T-cell (primary cell): ENCODE results near the gene RNF166. TPM values are rescaled to one million over a fixed set of nuclear protein-coding genes. Genes with fewer than 3 reads are reported as not detected.

Source experiments
- ATAC-seq, 4 experiments: fragments of 200-7000 bp in 3 of 4; fragments of 150-1000 bp in 1 of 4; cut with Tn5 transposase; replicated peaks in 1 of 4; 1 replicate in 3 of 4; 2 replicates in 1 of 4; pipeline ENCODE4 v1.10.0; 2021; ENCODE audit warnings: moderate library complexity in 3 of 4, mild to moderate bottlenecking in 2 of 4, moderate number of reproducible peaks in 1 of 4
- CTCF ChIA-PET, 2 donors: fragments of 300-600 bp; sonication (Branson Sonifier 250); formaldehyde crosslinking; loops; one replicate each; lab custom pipeline; 2022; ENCODE audit warnings: antibody characterized with exemption in 2 of 2; lab: Charles Lee
- POLR2A ChIA-PET, 2 donors: fragments of 300-600 bp; sonication (Branson Sonifier 250); formaldehyde crosslinking; loops; one replicate each; lab custom pipeline; 2022; ENCODE audit warnings: antibody characterized with exemption in 2 of 2; lab: Charles Lee
- DNase-seq, 35 experiments: peaks; one replicate each; pipeline versions ENCODE4 v3.0.0 to v3.0.0-alpha.2; 2013 to 2023
- H3K27ac ChIP-seq: one replicate; pipeline ENCODE4 v1.5.1; 2013; ENCODE audit warnings: low read length
- H3K27me3 ChIP-seq, 2 experiments: replicated peaks in 1 of 2; 1 replicate in 1 of 2; 2 replicates in 1 of 2; pipeline versions ENCODE4 v1.6.1 to v1.7.0; 2013; ENCODE audit warnings: low read length in 1 of 2, mixed read lengths in 1 of 2; ENCODE audit not compliant: control insufficient read depth in 2 of 2, insufficient read depth in 2 of 2; ENCODE audit errors: extremely low read depth in 1 of 2
- H3K36me3 ChIP-seq, 2 donors: 1 replicate in 1 of 2; 2 replicates in 1 of 2; pipeline versions ENCODE4 v1.6.1 to v1.7.0; 2013; ENCODE audit warnings: low read length in 1 of 2; ENCODE audit not compliant: control insufficient read depth in 2 of 2, insufficient read depth in 1 of 2; ENCODE audit errors: extremely low read depth in 1 of 2
- H3K4me1 ChIP-seq, 2 experiments: 1 replicate in 1 of 2; 2 replicates in 1 of 2; pipeline versions ENCODE4 v1.6.1 to v1.7.0; 2013; ENCODE audit warnings: low read length in 2 of 2, mixed read lengths in 1 of 2; ENCODE audit not compliant: insufficient read depth in 2 of 2, control insufficient read depth in 1 of 2; ENCODE audit errors: extremely low read depth in 1 of 2
- H3K4me3 ChIP-seq, 2 donors: 1 replicate in 1 of 2; 2 replicates in 1 of 2; pipeline versions ENCODE4 v1.5.1 to v1.7.0; 2013; ENCODE audit warnings: mild to moderate bottlenecking in 2 of 2, low read length in 1 of 2, moderate library complexity in 1 of 2; ENCODE audit not compliant: control insufficient read depth in 1 of 2; ENCODE audit errors: extremely low read depth in 1 of 2
- H3K9me3 ChIP-seq: 2 replicates; pipeline ENCODE4 v1.7.0; 2013
- H3K27ac Mint-ChIP-seq, 2 donors: one replicate each; pipeline ENCODE4 v1.8.0; 2020 to 2021; ENCODE audit warnings: mild to moderate bottlenecking in 2 of 2, mixed read lengths in 2 of 2
- H3K27me3 Mint-ChIP-seq, 2 donors: one replicate each; pipeline ENCODE4 v1.8.0; 2021 to 2022; ENCODE audit warnings: mixed read lengths in 2 of 2
- H3K36me3 Mint-ChIP-seq: one replicate; pipeline ENCODE4 v1.8.0; 2021; ENCODE audit warnings: mixed read lengths
- H3K4me1 Mint-ChIP-seq, 3 donors: one replicate each; pipeline ENCODE4 v1.8.0; 2020 to 2022; ENCODE audit warnings: mixed read lengths in 3 of 3, mild to moderate bottlenecking in 1 of 3
- H3K4me3 Mint-ChIP-seq, 3 donors: one replicate each; pipeline ENCODE4 v1.8.0; 2020 to 2022; ENCODE audit warnings: mild to moderate bottlenecking in 3 of 3, mixed read lengths in 3 of 3, moderate library complexity in 3 of 3
- H3K9me3 Mint-ChIP-seq, 3 donors: one replicate each; pipeline ENCODE4 v1.8.0; 2020 to 2022; ENCODE audit warnings: mixed read lengths in 3 of 3
- WGBS: methylation state at CpG from one replicate; pipeline ENCODE4 v1.1.5; 2013; ENCODE audit warnings: missing lambda C conversion rate; ENCODE audit not compliant: insufficient coverage; 5-methylcytosine and 5-hydroxymethylcytosine counted together
- total RNA-seq, 35 experiments: library from RNA in 6 of 35; stranded (reverse) in 6 of 35; fragments of 120-200 nt in 1 of 35; gene quantifications; one replicate each; pipeline versions ENCODE4 v1.2.1 to v1.2.4 and lab custom pipeline; 2013 to 2026

RNF166 gene
- total RNA-seq, 5 donors from 2014 or later (not counting 1 experiment from before 2014, with no cell fraction given) = 246 to 369 (median 264) TPM

DNA sequence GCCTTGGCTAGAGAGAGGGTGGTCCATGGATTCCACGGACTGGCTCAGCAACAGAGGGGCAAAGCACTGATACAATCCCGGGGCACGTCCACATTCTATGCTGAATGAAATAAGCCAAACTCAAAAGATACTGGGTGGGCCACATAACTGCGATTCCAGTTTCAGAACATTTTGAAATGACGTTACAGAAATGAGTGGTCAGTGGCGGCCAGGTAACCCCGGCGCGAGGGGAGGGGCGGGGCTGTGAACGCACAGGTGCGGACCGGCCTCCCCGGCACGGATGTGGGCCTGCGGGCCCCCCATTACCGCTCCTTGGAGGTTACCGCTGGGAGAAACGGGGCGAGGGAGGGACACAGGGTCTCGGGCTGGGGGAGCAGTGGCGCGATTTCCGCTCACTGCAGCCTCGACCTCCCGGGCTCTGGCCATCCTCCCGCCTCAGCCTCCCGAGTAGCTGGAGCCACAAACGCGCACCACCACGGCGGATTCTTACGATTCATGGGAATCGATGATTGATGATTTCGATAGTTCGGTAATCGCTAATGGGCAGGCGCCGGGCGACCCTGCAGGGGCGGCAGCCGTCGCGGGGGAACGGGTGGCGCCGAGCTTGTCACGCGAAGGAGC is 43.9 kb downstream of the RNF166 start:
- under 1% methylated on average over 48 of the region's 49 CpGs for WGBS
- H3K4me3 Mint-ChIP-seq = peak overlapping the region; percentile 81 to 94 (median 87)
- ATAC-seq (peak in 2 of 4 experiments; percentile 0 to 1), DNase-seq (peak in 1 of 35 experiments; percentile 38)
- peak overlapping the region; percentile 86 to 91 for H3K27ac Mint-ChIP-seq
- H3K4me1 Mint-ChIP-seq = peaks cover 12 to 24% (median 20%) of the 10 kb centered on the region in 3 donors
- no peaks in the 10 kb centered on the region for H3K36me3 Mint-ChIP-seq
- H3K27me3 Mint-ChIP-seq = no peaks in the 10 kb centered on the region
- H3K9me3 Mint-ChIP-seq = no peaks in the 10 kb centered on the region
- Histone ChIP-seq H3K36me3 (peaks cover 0 to 3% of the 10 kb centered on the region in 2 donors), H3K27me3 (no peaks in the 10 kb centered on the region), H3K4me1 (peaks cover 6 to 16% of the 10 kb centered on the region in 2 experiments), H3K4me3 (peak overlapping the region; percentile 83 to 85), H3K9me3 (no peaks in the 10 kb centered on the region), H3K27ac (peak overlapping the region; percentile 79)
- ChIA-PET POLR2A (no interaction called here), CTCF (no interaction called here)

DNA sequence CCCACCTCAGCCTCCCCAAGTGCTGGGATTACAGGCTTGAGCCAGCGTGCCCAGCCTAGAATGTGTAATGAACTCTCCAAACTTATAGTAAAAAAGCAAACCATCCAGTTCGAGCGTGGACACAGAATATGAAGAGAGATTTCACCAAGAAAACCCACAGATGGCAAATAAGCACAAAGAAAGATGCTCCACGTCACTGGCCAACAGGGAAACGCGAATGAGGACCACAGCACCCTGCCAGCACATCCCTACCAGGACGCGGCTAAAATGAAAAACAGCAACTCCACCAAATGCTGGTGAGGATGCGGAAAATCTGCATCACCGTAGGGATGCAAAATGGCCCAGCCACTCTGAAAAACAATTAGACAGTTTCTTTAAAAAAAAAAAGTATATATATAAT is 44.7 kb downstream of the RNF166 start:
- DNase-seq (no peak), ATAC-seq (no peak)
- Histone ChIP-seq H3K9me3 (no peaks in the 10 kb centered on the region), H3K36me3 (peaks cover 0 to 6% of the 10 kb centered on the region in 2 donors), H3K4me3 (no peak overlapping the region), H3K27ac (no peak overlapping the region), H3K4me1 (peaks cover 6 to 16% of the 10 kb centered on the region in 2 experiments), H3K27me3 (no peaks in the 10 kb centered on the region)
- H3K27ac Mint-ChIP-seq = peak overlapping the region in 1 of 2 donors; percentile 26
- WGBS = no CpG with 5 or more reads among the region's 10 CpGs
- H3K4me3 Mint-ChIP-seq = peak overlapping the region; percentile 44 to 87 (median 59)
- peaks cover 12 to 22% (median 20%) of the 10 kb centered on the region in 3 donors for H3K4me1 Mint-ChIP-seq
- ChIA-PET POLR2A (interaction anchor here in 1 of 2 donors (0.6 kb wide), 1 partner anchor 20 kb away, joined by 4 read pairs; no protein-coding TSS in a partner anchor), CTCF (interaction anchor here in 1 of 2 donors (0.7 kb wide), 1 partner anchor 646 kb away, joined by 3 read pairs; no protein-coding TSS in a partner anchor)
- no peaks in the 10 kb centered on the region for H3K9me3 Mint-ChIP-seq
- no peaks in the 10 kb centered on the region for H3K27me3 Mint-ChIP-seq
- H3K36me3 Mint-ChIP-seq = no peaks in the 10 kb centered on the region

DNA sequence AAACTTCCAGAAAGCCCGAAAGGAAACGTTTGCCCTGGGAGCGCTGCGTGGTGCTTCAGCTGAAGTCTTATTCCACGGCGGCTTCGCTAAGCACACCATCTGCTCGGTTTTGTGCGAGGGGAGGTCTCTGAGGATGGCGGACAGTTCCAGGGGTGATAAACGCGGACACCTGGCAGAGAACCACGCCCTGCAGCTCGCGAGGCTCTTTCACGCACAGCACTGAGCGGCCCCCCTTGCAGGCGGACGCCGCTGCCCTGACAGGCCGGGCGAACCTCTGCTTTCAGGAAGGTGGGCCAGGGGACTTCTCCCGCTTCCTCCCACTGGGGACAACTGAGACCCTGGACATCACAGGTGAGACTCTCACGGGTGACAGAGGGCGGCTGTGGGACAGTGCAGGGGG is 47.0 kb downstream of the RNF166 start:
- Mint-ChIP-seq H3K27ac (no peak overlapping the region), H3K4me1 (peaks cover 12 to 17% (median 15%) of the 10 kb centered on the region in 3 donors), H3K4me3 (no peak overlapping the region), H3K36me3 (peaks cover 6% of the 10 kb centered on the region), H3K9me3 (no peaks in the 10 kb centered on the region), H3K27me3 (no peaks in the 10 kb centered on the region)
- H3K27me3 ChIP-seq = no peaks in the 10 kb centered on the region
- WGBS = 97% methylated on average over 25 of the region's 25 CpGs
- POLR2A ChIA-PET = interaction anchor here in 1 of 2 donors (0.5 kb wide), 1 partner anchor 21 kb away, joined by 6 read pairs; no protein-coding TSS in a partner anchor
- CTCF ChIA-PET = no interaction called here
- peaks cover 6 to 18% of the 10 kb centered on the region in 2 experiments for H3K4me1 ChIP-seq
- H3K9me3 ChIP-seq = no peaks in the 10 kb centered on the region
- H3K36me3 ChIP-seq = peaks cover 0 to 19% of the 10 kb centered on the region in 2 donors
- H3K4me3 ChIP-seq = no peak overlapping the region
- no peak overlapping the region for H3K27ac ChIP-seq
- DNase-seq (no peak), ATAC-seq (no peak)

DNA sequence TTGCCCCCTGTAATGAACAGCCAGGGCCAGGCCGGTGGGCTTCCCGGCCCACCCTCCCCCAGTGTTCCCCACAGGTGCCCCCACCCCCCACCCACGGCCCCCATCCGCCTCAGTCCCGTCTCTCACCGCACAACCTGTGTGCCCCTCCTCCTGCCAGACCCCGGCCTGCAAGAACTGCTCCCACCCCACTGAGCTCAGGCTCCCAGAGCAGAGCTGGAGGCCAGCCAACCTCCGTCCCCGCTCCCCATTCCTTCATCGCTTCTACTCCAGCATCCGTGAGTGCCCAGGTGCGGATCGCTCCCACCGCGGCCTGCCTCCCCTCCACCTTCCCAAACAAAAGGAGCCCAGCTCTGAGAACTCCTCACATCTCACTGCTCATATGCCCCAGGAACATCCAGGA is 47.5 kb downstream of the RNF166 start:
- no peak for DNase-seq
- no peak overlapping the region for H3K27ac Mint-ChIP-seq
- POLR2A ChIA-PET = interaction anchor here in 1 of 2 donors (0.5 to 0.6 kb wide), 2 partner anchors 21 to 55 kb away, joined by 3 to 6 read pairs; no protein-coding TSS in a partner anchor

DNA sequence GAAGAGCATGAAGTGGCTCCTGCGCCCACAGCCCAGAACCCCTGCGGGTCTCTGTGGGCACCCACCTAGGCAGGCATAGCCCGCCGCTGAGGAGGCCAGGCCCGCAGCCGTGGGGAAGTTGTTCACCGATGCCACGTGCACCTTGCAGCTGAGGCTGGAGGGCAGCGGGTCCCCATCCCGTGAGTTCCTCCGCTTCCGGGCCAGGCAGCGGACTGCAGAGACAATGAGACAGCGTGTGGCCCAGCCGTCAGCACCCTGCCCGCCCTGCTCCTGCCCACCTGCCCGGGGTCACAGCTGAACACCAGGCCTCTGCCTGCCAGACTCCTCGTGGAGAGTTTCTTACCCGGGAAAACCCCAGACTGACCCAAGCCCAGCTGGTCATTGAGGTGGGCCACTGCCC is 48.8 kb downstream of the RNF166 start:
- no peaks in the 10 kb centered on the region for H3K9me3 Mint-ChIP-seq
- Histone ChIP-seq H3K27me3 (no peaks in the 10 kb centered on the region), H3K27ac (no peak overlapping the region), H3K36me3 (peaks cover 0 to 19% of the 10 kb centered on the region in 2 donors), H3K9me3 (no peaks in the 10 kb centered on the region), H3K4me1 (peaks cover 6 to 26% of the 10 kb centered on the region in 2 experiments), H3K4me3 (no peak overlapping the region)
- WGBS = 92% methylated on average over 18 of the region's 19 CpGs
- H3K4me3 Mint-ChIP-seq = no peak overlapping the region
- H3K36me3 Mint-ChIP-seq = peaks cover 6% of the 10 kb centered on the region
- peaks cover 12 to 13% (median 12%) of the 10 kb centered on the region in 3 donors for H3K4me1 Mint-ChIP-seq
- POLR2A ChIA-PET = no interaction called here
- DNase-seq (no peak), ATAC-seq (no peak)
- no peak overlapping the region for H3K27ac Mint-ChIP-seq
- CTCF ChIA-PET = no interaction called here
- no peaks in the 10 kb centered on the region for H3K27me3 Mint-ChIP-seq

More for the DNA sequence above, 47.5 kb downstream of the RNF166 start:
- H3K9me3 Mint-ChIP-seq = no peaks in the 10 kb centered on the region
- Histone ChIP-seq H3K36me3 (peaks cover 0 to 19% of the 10 kb centered on the region in 2 donors), H3K9me3 (no peaks in the 10 kb centered on the region), H3K4me3 (no peak overlapping the region), H3K4me1 (peaks cover 6 to 18% of the 10 kb centered on the region in 2 experiments), H3K27me3 (no peaks in the 10 kb centered on the region), H3K27ac (no peak overlapping the region)
- peaks cover 12 to 14% (median 12%) of the 10 kb centered on the region in 3 donors for H3K4me1 Mint-ChIP-seq
- H3K36me3 Mint-ChIP-seq = peaks cover 6% of the 10 kb centered on the region
- no peak for ATAC-seq
- CTCF ChIA-PET = interaction anchor here in 1 of 2 donors (0.6 kb wide), 1 partner anchor 44 kb away, joined by 3 read pairs; no protein-coding TSS in a partner anchor
- 95% methylated on average over 11 of the region's 15 CpGs for WGBS
- no peak overlapping the region for H3K4me3 Mint-ChIP-seq
- no peaks in the 10 kb centered on the region for H3K27me3 Mint-ChIP-seq

DNA sequence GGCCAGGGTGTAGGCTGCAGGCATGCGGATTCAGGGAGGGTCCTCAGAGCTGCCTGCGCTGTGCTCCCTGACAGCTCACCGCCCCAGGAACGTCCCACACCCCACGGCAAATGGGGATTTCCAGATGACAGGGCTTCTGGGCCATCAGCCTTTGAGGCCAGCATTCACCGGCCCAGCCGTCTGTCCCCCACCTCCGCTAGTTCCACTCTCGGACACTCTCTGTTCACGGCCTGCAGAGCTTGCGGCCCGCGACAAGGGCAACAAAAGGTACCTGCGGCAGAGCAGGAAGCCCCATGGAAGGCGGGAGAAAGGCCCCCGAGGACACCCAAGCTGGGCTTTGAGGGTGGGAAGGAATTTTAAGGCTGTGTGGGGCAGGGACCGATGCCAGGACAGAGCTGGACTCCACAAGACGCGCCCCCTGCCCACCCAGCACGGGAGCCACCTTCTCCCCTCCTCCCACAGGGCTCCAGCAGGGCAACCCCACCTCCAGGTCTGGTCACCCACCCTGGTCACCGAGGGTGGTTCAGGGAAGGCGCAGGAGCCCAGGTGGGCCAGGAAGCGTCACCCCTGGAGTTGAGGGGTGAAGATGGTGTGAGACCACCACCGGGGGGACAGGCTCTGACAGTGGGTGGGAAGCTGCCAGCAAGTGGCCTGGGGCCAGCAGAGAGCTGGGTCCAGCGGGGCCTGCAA is 49.8 kb downstream of the RNF166 start:
- ChIA-PET CTCF (interaction anchor here in 1 of 2 donors (0.5 kb wide), 1 partner anchor 23 kb away, joined by 4 read pairs; no protein-coding TSS in a partner anchor), POLR2A (no interaction called here)
- Histone ChIP-seq H3K27ac (no peak overlapping the region), H3K4me3 (no peak overlapping the region), H3K4me1 (peaks cover 0 to 30% of the 10 kb centered on the region in 2 experiments), H3K36me3 (peaks cover 0 to 19% of the 10 kb centered on the region in 2 donors), H3K27me3 (no peaks in the 10 kb centered on the region), H3K9me3 (no peaks in the 10 kb centered on the region)
- Mint-ChIP-seq H3K36me3 (peaks cover 6% of the 10 kb centered on the region), H3K9me3 (no peaks in the 10 kb centered on the region), H3K27me3 (no peaks in the 10 kb centered on the region), H3K4me3 (no peak overlapping the region), H3K27ac (no peak overlapping the region), H3K4me1 (peaks cover 5 to 11% (median 9%) of the 10 kb centered on the region in 3 donors)
- DNase-seq (no peak), ATAC-seq (no peak)
- WGBS = 75% methylated on average over 12 of the region's 25 CpGs
